NCI-H1417 treated with DMSO at 0.1 percent for 48 hours (cell line): ENCODE measurements around the gene MICALL1.

ENCODE experiments used
- DNase-seq: peaks from one replicate; lab custom pipeline; 2025; lab: John Stamatoyannopoulos, UW

MICALL1 gene, protein sequence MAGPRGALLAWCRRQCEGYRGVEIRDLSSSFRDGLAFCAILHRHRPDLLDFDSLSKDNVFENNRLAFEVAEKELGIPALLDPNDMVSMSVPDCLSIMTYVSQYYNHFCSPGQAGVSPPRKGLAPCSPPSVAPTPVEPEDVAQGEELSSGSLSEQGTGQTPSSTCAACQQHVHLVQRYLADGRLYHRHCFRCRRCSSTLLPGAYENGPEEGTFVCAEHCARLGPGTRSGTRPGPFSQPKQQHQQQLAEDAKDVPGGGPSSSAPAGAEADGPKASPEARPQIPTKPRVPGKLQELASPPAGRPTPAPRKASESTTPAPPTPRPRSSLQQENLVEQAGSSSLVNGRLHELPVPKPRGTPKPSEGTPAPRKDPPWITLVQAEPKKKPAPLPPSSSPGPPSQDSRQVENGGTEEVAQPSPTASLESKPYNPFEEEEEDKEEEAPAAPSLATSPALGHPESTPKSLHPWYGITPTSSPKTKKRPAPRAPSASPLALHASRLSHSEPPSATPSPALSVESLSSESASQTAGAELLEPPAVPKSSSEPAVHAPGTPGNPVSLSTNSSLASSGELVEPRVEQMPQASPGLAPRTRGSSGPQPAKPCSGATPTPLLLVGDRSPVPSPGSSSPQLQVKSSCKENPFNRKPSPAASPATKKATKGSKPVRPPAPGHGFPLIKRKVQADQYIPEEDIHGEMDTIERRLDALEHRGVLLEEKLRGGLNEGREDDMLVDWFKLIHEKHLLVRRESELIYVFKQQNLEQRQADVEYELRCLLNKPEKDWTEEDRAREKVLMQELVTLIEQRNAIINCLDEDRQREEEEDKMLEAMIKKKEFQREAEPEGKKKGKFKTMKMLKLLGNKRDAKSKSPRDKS

DNA sequence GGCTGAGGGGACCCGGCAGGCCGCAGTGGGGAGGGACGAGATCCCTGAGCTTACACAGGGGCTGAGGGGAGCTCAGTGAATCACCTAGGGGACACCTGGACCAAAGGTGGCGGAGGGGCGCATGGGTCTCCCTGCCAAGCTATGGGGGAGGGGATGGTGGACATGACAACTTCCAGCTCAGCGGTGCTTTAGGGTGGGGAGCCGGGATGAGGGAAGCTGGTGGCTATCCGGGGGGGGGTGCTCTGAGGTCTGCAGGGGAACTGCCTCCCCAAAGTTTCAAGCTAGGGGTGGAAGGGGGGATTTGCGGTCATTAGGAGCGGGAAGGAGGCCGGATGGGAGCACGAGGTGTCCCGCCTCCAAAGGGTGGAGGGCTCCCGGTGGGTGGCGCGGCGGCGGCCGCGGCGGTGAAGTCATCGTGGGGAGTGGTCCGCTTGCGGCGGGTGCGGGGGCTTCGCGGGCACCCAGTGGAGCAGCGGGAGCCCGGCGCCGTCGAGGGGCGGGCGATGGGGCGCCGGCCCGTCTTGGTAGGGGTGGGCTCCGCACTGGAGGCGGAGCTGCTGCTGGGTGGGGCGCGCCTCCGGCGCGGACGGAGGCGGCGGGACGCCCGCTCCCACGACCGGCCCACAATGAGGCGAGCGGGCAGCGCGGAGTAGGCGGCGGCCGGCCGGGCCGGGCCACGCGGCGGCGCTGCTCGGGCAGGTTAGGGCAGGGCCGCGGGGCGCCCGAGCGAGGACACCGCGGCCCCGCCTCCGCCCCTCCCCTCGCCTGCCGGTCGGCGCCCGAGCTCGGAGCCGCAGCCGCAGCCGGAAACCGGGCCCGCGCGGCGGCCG is at the start of gene MICALL1:
Gene MICALL1, plus strand, starts transcription at position 764 of the 830 bp plus-strand sequence. CDS start 126 bp downstream, outside the sequence.
- DNase-seq = no peak

DNA sequence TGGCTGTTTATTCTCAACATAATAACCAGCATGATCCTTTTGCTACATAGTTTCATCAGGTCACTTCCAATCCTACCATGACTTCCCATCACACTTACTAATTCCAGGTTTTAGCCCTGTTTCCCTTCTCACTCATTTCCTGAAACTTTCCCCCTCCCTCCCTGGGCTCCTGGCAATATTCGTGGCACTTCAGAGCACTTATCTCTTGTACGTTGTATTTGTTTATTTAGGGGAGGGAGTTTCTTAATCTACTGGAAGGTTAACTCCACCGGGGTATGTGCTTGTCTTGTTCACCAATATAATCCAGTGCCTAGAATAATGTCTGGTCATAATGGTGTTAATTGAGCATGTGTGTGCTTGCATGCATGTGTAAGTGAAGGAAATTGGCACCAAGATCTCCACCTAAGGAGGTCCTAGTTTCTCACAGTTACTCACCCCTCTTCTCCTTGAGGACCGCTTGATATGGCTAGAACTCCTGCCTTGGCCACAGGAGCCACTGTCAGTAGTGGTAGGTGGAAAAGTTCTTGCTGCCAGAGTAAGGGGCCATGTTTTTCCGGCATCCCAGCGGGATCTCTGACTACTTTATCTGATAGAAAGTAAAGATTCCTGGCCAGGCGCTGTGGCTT is 45.2 kb upstream of the MICALL1 start:
- DNase-seq = no peak

DNA sequence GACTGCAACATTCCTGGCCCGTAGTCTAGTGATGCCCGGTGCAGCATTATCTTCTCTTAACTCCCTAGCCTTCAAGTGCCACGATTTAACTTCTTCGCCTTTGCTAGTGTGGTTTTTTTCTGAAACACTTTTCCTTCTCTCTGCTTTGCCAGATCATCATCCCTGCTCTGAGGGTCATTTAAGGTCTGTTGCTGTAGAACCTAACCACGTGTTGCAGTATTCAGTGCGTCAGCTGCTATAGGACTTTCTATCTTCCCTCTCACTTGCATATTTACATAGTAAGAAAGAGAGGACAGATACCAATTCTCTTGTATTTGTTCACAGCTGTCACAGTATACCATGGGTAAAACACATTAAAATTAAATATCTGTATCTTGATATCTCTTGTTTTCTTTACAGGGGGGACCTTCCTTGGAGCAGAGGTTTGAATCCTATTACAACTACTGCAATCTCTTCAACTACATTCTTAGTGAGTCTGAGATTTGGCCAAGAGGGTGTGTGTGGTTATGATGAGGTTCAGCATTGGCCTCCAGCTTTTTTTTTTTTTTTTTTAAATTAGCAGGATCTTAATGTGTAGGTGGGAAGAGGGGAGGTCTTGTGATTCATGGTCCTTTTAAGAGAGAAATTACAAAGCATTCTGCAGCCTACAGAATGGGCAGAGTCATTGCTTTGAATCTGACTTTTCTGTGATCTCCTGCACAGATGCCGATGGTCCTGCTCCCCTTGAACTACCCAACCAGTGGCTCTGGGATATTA is 43.3 kb upstream of the MICALL1 start:
- no peak for DNase-seq

DNA sequence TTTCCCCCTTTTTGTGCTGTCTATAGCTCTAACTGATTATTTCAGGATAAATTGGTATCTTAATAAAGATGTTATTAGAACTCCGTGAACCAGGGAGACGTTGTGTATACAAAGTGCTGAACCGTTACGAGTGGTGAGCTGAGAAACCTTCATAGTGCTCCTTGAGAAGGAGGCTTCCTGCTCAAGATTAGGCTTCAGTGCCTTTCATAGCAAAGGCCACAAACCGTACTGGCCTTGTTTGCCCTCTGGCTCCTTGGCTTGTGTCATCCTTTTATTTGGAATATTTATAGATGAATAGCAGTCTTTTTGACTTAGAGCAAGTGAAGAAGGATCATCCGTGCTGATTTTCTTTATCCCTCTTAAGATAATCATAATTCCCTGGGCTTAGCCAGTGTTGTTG is 40.6 kb upstream of the MICALL1 start:
- no peak for DNase-seq

DNA sequence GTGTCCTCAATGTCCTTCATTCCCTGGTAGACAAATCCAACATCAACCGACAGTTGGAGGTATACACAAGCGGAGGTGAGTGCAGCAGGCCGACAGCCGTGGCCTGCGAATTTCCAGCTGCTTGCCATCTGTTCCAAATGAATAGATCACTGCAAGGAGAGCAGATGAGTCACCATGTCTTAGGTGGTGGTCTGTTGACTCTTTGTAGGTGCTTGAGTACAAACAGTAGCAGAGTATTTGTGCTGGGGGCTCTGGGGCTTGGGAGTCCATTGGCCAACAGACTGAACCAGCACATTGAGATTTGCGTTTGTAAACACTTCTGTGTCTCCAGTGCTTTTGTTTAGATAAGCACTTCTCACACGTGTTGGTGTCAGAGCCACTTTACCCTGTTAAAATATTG is 35.8 kb upstream of the MICALL1 start:
- no peak for DNase-seq

DNA sequence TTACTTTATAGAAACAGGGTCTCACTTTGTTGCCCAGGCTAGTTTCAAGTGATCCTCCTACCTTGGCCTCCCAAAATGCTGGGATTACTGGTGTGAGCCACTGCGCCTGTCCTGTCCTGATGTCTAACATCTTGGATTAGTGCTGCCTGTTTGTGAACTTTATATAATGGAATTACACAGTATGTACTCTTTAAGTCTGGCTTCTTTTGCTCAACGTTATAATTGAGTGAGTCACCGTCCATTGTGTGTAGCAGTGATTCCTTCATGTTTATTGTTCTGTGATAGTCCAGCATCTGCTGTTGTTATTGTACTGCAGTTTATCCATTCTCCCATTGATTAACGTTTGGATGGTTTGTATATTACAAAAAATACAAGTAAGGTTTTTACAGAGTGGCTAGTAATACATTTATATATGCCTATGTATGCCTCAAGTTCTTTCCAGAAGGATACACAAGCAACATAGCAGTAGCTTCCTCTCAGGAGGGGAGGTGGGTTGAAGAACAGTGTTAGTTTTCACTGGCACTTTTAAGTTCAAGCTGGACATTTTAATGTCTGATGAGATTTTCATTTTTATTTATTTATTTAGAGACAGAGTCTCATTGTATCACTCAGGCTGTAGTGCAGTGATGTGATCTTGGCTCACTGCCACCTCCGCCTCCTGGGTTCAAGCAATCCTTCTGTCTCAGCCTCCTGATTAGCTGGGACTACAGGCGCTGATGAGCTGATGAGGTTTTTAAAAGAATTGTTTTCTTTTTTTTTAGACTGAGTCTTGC is 25.2 kb upstream of the MICALL1 start:
- no peak for DNase-seq

DNA sequence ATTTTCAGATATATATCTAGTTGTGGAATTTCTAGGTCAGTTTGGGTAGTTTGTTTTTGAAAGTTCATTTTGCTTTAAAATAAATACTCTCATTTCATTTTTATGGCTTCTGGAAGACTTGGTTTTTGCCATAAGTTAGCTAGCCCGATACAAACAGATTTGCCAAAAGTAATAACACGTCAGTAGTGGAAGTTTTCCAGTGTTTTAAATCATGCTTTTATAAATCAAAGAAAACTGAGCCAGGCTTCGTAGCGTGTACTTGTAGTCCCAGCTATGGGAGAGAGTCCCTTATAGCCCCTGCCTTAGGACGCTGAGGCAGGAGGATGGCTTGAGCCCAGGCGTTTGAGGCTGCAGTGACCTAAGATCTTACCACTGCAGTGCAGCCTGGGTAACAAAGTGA is 21.7 kb upstream of the MICALL1 start:
- DNase-seq = no peak

DNA sequence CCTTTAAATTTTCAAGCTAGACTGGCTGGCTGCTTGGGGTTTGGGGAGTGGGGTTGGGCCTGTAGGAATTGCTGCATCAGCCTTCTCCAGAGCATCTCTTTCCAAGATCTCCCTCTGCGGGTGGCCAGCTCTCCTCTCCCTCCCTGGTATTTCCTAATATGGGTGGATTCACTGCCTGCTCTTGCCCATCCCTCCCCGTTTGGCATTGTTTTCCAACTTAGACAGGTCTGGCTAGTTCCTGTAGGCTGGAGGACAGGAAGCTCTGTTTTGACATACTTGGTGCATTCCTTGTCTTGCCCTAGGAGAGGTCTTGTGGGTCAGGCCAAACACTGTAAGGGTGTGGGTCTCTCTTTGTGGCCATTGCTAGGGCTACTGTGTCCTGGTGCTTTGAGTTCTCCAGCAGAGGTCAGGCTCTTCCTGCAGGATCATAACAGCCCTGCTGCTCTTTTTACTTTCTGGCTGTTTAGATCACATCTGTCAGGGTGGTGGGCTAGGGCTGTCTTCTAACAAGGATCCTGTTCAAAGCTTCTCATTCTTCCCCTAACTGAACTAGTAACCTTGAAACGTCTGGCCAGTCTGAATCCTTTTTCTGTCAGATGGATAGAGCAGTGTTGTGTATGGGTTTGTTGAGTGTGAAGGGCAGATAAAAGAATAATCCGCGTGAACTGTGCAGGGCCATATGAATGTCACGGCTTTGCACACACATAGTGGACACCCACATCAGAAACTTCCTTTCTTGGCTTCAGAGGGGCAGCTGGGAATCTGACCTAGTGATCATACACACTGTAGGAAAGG is 18.3 kb upstream of the MICALL1 start:
- DNase-seq = no peak

DNA sequence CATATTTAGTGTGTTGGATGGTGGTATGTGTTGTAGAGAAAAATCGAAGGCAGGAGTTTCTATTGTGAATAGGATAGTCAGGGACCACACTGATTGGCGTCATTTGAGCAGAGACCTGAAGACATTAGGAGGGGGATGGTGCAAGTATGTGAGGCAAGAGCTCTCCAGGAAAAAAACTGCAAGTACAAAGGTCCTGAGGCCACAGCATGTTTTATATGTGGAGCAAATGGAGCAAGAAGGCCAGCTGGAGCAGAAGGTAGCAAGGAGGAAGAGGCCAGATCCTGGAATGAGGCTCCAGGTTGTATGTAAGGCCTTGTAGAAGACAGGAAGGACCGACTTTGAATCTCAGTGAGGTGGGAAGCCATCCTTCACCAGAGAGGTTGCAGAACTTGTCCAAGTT is 14.2 kb upstream of the MICALL1 start:
- no peak for DNase-seq

DNA sequence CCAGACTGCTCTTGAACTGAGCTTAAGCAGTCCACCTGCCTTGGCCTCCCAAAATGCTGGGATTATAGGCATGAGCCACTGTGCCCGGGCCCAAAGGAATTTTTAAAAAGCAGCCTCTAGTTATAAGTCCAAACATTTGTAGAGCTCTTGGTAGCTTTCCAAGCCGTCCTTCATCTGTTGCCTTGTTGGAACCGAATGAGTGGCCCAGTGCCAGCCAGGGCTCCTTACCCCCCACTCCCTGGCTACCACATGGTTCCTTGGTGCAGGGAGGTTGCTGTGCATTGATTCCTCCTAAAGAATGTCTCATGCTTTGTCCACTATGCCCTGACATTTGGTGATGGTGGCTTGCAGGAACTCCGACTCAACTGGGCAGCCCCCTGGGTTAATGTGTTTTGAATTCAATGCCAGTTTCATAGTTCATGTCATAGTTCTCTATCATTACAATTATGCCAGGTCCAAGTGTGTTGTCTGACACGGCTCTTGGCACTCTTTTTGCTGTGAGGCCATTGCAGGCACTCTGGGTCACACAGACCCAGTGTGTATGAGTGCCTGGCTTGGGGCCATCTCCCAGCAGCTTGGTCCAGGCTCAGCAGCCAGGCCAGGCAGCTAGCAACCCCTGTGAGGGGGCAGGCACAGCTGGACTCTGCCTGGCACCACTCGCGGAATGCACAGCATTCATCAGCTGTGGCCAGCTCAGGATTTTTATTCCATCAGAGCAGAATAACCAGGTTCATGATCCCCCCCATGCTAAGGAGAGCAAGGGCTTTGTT is 13.3 kb upstream of the MICALL1 start:
- no peak for DNase-seq

DNA sequence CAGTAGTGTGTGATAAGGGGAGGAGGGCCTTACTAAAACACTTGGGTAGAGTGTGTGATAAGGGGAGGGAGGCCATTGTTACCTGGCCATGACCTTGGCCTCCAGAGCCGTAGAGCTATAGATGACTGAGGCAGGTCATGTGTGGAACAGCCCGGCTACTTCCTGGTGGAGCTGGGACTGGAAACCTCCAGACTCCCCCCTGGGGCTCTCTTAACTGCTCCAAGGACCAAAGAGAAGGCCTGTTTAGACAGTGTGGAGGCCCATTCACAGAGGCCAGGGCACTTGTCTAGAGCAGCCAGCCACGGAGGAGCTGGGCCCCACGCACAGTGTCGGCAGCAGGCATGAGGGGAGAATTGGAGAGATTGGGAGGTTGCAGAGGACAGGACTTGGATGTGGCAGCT is 12.5 kb upstream of the MICALL1 start:
- DNase-seq = no peak

DNA sequence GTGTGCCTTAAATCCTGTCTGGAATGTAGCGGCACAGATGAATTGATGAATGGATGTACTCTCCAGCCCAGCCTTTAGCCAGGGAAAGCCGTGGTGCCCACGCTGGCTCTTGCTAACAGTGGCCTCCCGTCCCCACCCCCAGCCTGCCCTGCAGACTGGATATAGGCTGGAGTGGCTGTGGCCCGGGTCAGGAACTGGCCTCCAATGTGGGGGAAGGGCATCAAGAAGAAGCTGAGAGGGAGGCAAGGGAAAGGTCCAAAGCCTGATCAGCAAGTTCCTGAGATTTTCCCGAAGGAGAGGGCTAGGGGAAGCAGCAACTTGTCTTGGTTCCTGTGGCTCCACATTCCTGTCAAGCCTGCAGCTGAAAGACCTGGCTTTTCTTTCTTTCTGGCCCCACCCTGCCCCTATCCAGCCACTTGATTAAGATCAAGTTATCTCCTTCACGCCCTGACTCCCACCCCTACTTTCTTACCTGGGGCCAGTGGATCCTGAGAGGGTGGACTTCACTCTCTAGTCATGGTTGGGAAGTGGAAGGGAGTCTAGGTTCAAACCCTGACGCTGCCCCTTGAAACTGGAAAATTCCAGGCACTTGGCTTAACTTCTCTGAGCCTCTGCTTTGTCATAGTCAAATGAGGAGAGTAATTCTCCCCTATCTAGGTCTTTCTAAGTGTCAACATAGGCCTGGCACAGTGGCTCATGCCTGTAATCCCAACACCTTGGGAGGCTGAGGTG is 11.0 kb upstream of the MICALL1 start:
- no peak for DNase-seq

DNA sequence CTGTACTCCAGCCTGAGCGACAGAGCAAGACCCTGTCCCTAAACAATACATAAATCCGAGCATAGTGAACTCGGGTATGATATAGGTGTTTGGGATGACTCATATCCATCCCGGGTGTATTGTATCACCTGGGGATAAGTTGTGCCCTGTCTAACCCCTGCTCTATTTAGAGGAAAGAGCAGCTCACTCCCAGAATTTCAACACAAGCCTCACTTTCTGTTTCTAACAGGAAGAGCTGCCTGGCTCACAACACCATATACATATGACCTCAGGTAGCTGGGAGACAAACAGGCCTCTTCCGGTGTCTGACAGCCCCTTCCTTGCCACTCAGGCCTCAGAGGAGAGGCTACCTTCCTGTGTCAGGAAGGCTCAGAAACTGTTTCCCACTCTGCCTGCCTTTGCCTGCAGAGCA is 9.9 kb upstream of the MICALL1 start:
- DNase-seq = no peak

DNA sequence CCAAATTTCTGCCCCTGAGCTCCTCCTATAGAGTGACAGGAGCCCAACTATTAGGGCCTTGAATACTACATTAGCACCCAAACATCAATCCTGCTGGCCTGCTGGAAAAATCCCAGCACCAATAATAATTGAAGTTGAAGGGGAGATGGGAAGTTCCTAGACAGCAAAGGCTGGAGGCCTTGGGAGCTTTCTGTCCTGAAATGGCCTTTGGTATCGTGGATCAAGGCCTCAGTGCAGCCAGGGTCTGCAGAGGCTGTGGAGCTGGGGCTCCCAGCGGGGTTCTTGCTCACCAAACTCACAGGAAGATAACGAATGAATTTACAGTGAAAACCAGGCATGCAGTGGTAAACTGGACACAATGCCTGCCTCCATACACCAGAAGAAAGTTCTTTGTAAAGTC is 9.2 kb upstream of the MICALL1 start:
- DNase-seq = no peak

DNA sequence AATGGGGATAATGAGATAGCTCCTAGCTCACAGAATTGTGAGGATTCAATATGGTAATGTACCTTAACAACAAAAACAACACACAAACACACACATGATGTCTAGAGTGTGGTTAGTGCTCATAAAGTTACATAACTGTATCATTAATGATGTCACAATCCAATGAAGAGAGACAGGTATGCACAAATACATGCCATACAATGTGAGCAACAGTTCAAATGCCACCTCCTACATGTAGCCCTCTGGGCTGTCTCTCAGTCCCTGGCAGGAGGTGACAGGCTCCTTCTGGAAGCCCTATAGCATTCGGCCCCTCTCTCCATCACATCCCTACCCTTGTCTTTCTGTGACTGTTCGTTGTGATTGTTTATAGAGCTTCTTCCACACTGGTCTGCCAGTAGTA is 8.3 kb upstream of the MICALL1 start:
- DNase-seq = no peak

DNA sequence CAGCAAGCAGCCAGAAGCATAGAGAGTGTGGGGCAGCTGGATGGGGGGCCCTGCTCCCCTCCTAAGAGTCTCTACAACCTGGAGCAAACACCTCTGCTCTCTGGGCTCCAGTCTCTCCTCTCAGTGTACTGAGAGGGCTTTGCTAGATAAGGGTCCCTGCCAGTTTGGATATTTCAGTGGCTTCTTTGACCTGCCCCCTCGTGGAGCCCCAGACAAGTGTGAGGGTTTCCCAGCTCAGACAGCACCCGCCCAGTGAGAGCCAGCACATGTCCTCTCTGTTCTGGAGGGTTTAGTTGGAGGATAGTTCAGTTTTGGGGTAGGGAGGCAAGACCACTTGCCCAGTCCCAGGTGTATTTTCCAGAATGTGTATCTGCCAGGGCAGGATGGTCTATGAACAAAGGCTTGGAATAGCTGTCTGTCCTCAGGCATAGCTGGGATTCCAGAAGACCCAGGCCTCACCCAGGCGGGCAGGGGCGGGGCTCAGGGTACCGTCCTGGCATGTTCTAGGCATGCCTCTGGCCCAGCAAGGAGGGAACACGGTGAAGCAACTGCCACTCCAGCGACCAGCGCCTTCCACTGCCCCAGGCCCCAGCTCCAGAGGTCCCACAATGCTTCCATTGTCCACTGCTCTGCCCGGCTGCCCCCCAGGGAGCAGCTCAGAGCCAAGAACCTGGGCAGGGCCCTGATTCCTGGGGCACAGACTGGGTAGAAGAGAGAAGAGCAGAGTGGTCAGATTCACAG is 7.5 kb upstream of the MICALL1 start:
- DNase-seq = no peak
